Lower lobe of right lung (tissue), 2 donors: ENCODE results near the gene PLB1. TPM values are rescaled to one million over a fixed set of nuclear protein-coding genes. Genes with fewer than 3 reads are reported as not detected.

Experiments
- ATAC-seq, 2 donors: fragments of 200-7000 bp; cut with Tn5 transposase; one replicate each; pipeline ENCODE4 v1.9.1; 2020 to 2022; ENCODE audit warnings: mild to moderate bottlenecking in 2 of 2, moderate library complexity in 2 of 2
- DNase-seq: peaks from one replicate; pipeline ENCODE4 v3.0.0-alpha.2; 2020
- H3K27ac ChIP-seq: fragments of 200-600 bp; one replicate; pipeline ENCODE4 v1.8.0; 2022
- H3K27me3 ChIP-seq: fragments of 200-600 bp; one replicate; pipeline ENCODE4 v1.8.0; 2022; ENCODE audit warnings: low read depth
- H3K36me3 ChIP-seq: fragments of 200-600 bp; one replicate; pipeline ENCODE4 v1.8.0; 2022; ENCODE audit warnings: mild to moderate bottlenecking
- H3K4me1 ChIP-seq: fragments of 200-600 bp; one replicate; pipeline ENCODE4 v1.8.0; 2022
- H3K4me3 ChIP-seq: fragments of 200-600 bp; one replicate; pipeline ENCODE4 v1.8.0; 2022; ENCODE audit warnings: mild to moderate bottlenecking
- H3K9me3 ChIP-seq: fragments of 200-600 bp; one replicate; pipeline ENCODE4 v1.8.0; 2022
- CTCF ChIP-seq: fragments of 200-600 bp; IDR thresholded peaks from one replicate; pipeline ENCODE4 v1.8.0; 2022; ENCODE audit warnings: antibody characterized with exemption, mild to moderate bottlenecking
- intact Hi-C: fragments of 100-400 bp; cut with DNase I; formaldehyde crosslinking; loops from one replicate; pipeline ENCODE4 v1.11.0; 2022
- total RNA-seq: library from RNA; stranded (reverse); fragmentation: NEBNext Ultra II Directional; extraction: Animal tissue kit (Norgen Biotek cat#: 25700); gene quantifications from one replicate; pipeline ENCODE4 v1.2.1, GENCODE V29; 2021
- donor health status: DM: no; HTN: yes; CAD: no; lungs with severe emphysema.

Gene PLB1
- total RNA-seq, 1 donor from 2014 or later: 5.5 TPM

GRCh38 chr2:28628506-28628905, 132.6 kb downstream of the PLB1 start:
- Histone ChIP-seq H3K27me3 (no peaks in the 10 kb centered on the region), H3K9me3 (no peaks in the 10 kb centered on the region), H3K27ac (peak overlapping the region; percentile 89), H3K36me3 (no peaks in the 10 kb centered on the region), H3K4me3 (no peak overlapping the region), H3K4me1 (peaks cover 26% of the 10 kb centered on the region)
- TF ChIP-seq CTCF: no peak
- intact Hi-C loops: no loop called here
- DNase-seq (no peak), ATAC-seq (no peak)

- no peak for DNase-seq
Observed at GRCh38 chr2:28628987-28629386, 133.1 kb downstream of the PLB1 start.

GRCh38 chr2:28629910-28630309, 134.1 kb downstream of the PLB1 start:
- no peak for DNase-seq
- intact Hi-C loops: no loop called here
- H3K4me3 ChIP-seq: no peak overlapping the region
- no peak for ATAC-seq
- H3K27ac ChIP-seq: no peak overlapping the region
- H3K36me3 ChIP-seq: no peaks in the 10 kb centered on the region
- peaks cover 29% of the 10 kb centered on the region for H3K4me1 ChIP-seq
- no peaks in the 10 kb centered on the region for H3K27me3 ChIP-seq
- TF ChIP-seq CTCF: no peak
- H3K9me3 ChIP-seq: no peaks in the 10 kb centered on the region

More at GRCh38 chr2:28628987-28629386, 133.1 kb downstream of the PLB1 start:
- Histone ChIP-seq H3K36me3 (no peaks in the 10 kb centered on the region), H3K4me3 (no peak overlapping the region), H3K9me3 (no peaks in the 10 kb centered on the region), H3K4me1 (peaks cover 26% of the 10 kb centered on the region), H3K27me3 (no peaks in the 10 kb centered on the region), H3K27ac (no peak overlapping the region)
- no peak for ATAC-seq
- intact Hi-C loops: no loop called here
- TF ChIP-seq CTCF: no peak

GRCh38 chr2:28630341-28630740, 134.5 kb downstream of the PLB1 start:
- no peak overlapping the region for H3K27ac ChIP-seq
- no peak overlapping the region for H3K4me3 ChIP-seq
- no peaks in the 10 kb centered on the region for H3K9me3 ChIP-seq
- H3K4me1 ChIP-seq: peaks cover 25% of the 10 kb centered on the region
- ATAC-seq (no peak), DNase-seq (no peak)
- H3K27me3 ChIP-seq: no peaks in the 10 kb centered on the region
- no peak for TF ChIP-seq CTCF
- H3K36me3 ChIP-seq: no peaks in the 10 kb centered on the region
- intact Hi-C loops: no loop called here

- no peak for TF ChIP-seq CTCF
- H3K4me1 ChIP-seq: peaks cover 23% of the 10 kb centered on the region
- no peaks in the 10 kb centered on the region for H3K27me3 ChIP-seq
- no peaks in the 10 kb centered on the region for H3K36me3 ChIP-seq
- DNase-seq: no peak
- H3K9me3 ChIP-seq: no peaks in the 10 kb centered on the region
- no peak overlapping the region for H3K27ac ChIP-seq
- intact Hi-C loops: no loop called here
- no peak overlapping the region for H3K4me3 ChIP-seq
- ATAC-seq: no peak
Observed at GRCh38 chr2:28631514-28632206, 135.8 kb downstream of the PLB1 start.
